ENCODE data around the gene VPS37D.

- TF ChIP-seq CTCF (IDR thresholded peaks at IDR 0.05 in 2 of 3, conservative IDR thresholded peaks at IDR 0.05 in 1 of 3; ENCODE audit: control insufficient read depth in 2 of 3, extremely low read depth in 1 of 3, insufficient read depth in 1 of 3, low read depth in 3 of 3, low read length in 3 of 3): no peak; a peak in 1 of 6 replicates
- no peak for TF ChIP-seq MXI1 (IDR thresholded peaks at IDR 0.05; ENCODE audit: low read depth, low read length)
- TF ChIP-seq FOXK2 (IDR thresholded peaks at IDR 0.05): no peak
- TF ChIP-seq SPI1 (IDR thresholded peaks at IDR 0.05; ENCODE audit: borderline replicate concordance, insufficient read depth, low read depth, low read length): no peak
- no peak for TF ChIP-seq USF1 (IDR thresholded peaks at IDR 0.05; ENCODE audit: borderline replicate concordance, extremely low read length, insufficient read depth, low read depth, low read length)
- no peak for TF ChIP-seq CHD2 (IDR thresholded peaks at IDR 0.05; ENCODE audit: borderline replicate concordance, low read depth, low read length)
- TF ChIP-seq BCLAF1 (IDR thresholded peaks at IDR 0.05): no peak
- no peak for TF ChIP-seq POLR2AphosphoS2 (IDR thresholded peaks at IDR 0.05; ENCODE audit: low read depth, low read length)
- TF ChIP-seq CHD4 (IDR thresholded peaks at IDR 0.05): no peak
- no peak for TF ChIP-seq TAF1 (IDR thresholded peaks at IDR 0.05; ENCODE audit: borderline replicate concordance, low read depth, low read length)
- no peak for TF ChIP-seq REST (IDR thresholded peaks at IDR 0.05; ENCODE audit: low read depth, low read length)
- TF ChIP-seq ATF7 (IDR thresholded peaks at IDR 0.05; ENCODE audit: low read depth): no peak
- no peak for TF ChIP-seq ASH2L (IDR thresholded peaks at IDR 0.05; ENCODE audit: borderline replicate concordance, low read depth)
These were observed 19.7 kb upstream of the VPS37D start for GRCh38 chr7:73647725-73648592.

Data from GM12878 (cell line).